ENCODE data around the gene SPRY2.
A peak's percentile ranks its signal among the peaks of the same experiment; 100 is the strongest.

- TF ChIP-seq CTCF (IDR thresholded peaks at IDR 0.05) (peak in 1 of 3 experiments; percentile 12), POLR2A (IDR thresholded peaks at IDR 0.05) (no peak)
Observed at GRCh38 chr13:80340651-80341100, 250 bp downstream of the SPRY2 start.

Measured in vagina (tissue), 2 donors.